WTC11 (cell line): ENCODE data around the gene SNX21. TPM values are rescaled to one million over a fixed set of nuclear protein-coding genes. Genes with fewer than 3 reads are reported as not detected.

Experiments used
- ATAC-seq: fragments of 200-7000 bp; cut with Tn5 transposase; 2 replicates; pipeline ENCODE4 v1.10.0; 2021; ENCODE audit warnings: mild to moderate bottlenecking, moderate library complexity
- CTCF ChIA-PET: fragments of 300-600 bp; sonication (Branson Sonifier 250); formaldehyde crosslinking; loops from one replicate; lab custom pipeline; 2021; ENCODE audit warnings: antibody characterized with exemption; lab: Charles Lee
- POLR2A ChIA-PET: fragments of 350-600 bp; sonication (Branson Sonifier 250); formaldehyde crosslinking; loops from one replicate; lab custom pipeline; 2021; ENCODE audit warnings: antibody characterized with exemption; lab: Charles Lee
- DNase-seq: peaks from one replicate; pipeline ENCODE4 v3.0.0; 2021; ENCODE audit warnings: low spot score
- H3K27ac Mint-ChIP-seq: 2 replicates; pipeline ENCODE4 v1.8.0; 2021; ENCODE audit warnings: mixed read lengths
- H3K27me3 Mint-ChIP-seq: 2 replicates; pipeline ENCODE4 v1.8.0; 2021; ENCODE audit warnings: low read depth, mild to moderate bottlenecking, moderate library complexity, mixed read lengths
- H3K36me3 Mint-ChIP-seq: 2 replicates; pipeline ENCODE4 v1.8.0; 2021; ENCODE audit warnings: mixed read lengths
- H3K4me1 Mint-ChIP-seq: 2 replicates; pipeline ENCODE4 v1.8.0; 2022; ENCODE audit warnings: mixed read lengths
- H3K4me3 Mint-ChIP-seq: 2 replicates; pipeline ENCODE4 v1.8.0; 2021; ENCODE audit warnings: mild to moderate bottlenecking, moderate library complexity, mixed read lengths
- H3K9me3 Mint-ChIP-seq: 2 replicates; pipeline ENCODE4 v1.8.0; 2021; ENCODE audit warnings: mixed read lengths
- ATF6 ChIP-seq: sonication (generic); formaldehyde crosslinking; IDR thresholded peaks from 2 replicates; pipeline ENCODE4 v1.8.1; 2023; ENCODE audit warnings: mild to moderate bottlenecking, missing genetic modification reagents
- CBFB ChIP-seq: sonication (generic); formaldehyde crosslinking; IDR thresholded peaks from 2 replicates; pipeline ENCODE4 v1.8.1; 2022; ENCODE audit warnings: mild to moderate bottlenecking, low read depth, missing genetic modification reagents
- CREB1 ChIP-seq: sonication (generic); formaldehyde crosslinking; IDR thresholded peaks from 2 replicates; pipeline ENCODE4 v1.8.0; 2023; ENCODE audit warnings: mild to moderate bottlenecking, missing genetic modification reagents
- FOXK1 ChIP-seq: sonication (generic); formaldehyde crosslinking; IDR thresholded peaks from 2 replicates; pipeline ENCODE4 v1.8.0; 2022; ENCODE audit warnings: mild to moderate bottlenecking, moderate library complexity, missing genetic modification reagents
- GABPB1 ChIP-seq: sonication (generic); formaldehyde crosslinking; IDR thresholded peaks from 2 replicates; pipeline ENCODE4 v1.8.1; 2023; ENCODE audit warnings: mild to moderate bottlenecking, missing genetic modification reagents
- IRF1 ChIP-seq: sonication (generic); formaldehyde crosslinking; IDR thresholded peaks from 2 replicates; pipeline ENCODE4 v1.8.0; 2023; ENCODE audit warnings: missing genetic modification reagents
- JAZF1 ChIP-seq: fragments of 250-450 bp; sonication (Bioruptor Pico); IDR thresholded peaks from 2 replicates; pipeline ENCODE4 v1.9.0; 2021; ENCODE audit warnings: moderate library complexity, mild to moderate bottlenecking, inconsistent platforms
- KAT7 ChIP-seq: sonication (generic); formaldehyde crosslinking; IDR thresholded peaks from 2 replicates; pipeline ENCODE4 v1.8.1; 2023; ENCODE audit warnings: missing genetic modification reagents, mild to moderate bottlenecking, borderline replicate concordance
- MLX ChIP-seq: sonication (generic); formaldehyde crosslinking; IDR thresholded peaks from 2 replicates; pipeline ENCODE4 v1.8.1; 2023; ENCODE audit warnings: mild to moderate bottlenecking, missing genetic modification reagents, moderate library complexity
- NFATC4 ChIP-seq: fragments of 250-450 bp; sonication (Bioruptor Pico); IDR thresholded peaks from 2 replicates; pipeline ENCODE4 v1.9.0; 2021; ENCODE audit warnings: mild to moderate bottlenecking
- NR3C1 ChIP-seq: sonication (generic); formaldehyde crosslinking; conservative IDR thresholded peaks from 2 replicates; pipeline ENCODE4 v1.8.1; 2023; ENCODE audit warnings: low read depth, mild to moderate bottlenecking, missing genetic modification reagents
- RORB ChIP-seq: fragments of 250-450 bp; sonication (Bioruptor Pico); IDR thresholded peaks from 2 replicates; pipeline ENCODE4 v1.9.0; 2021; ENCODE audit warnings: mild to moderate bottlenecking
- SP1 ChIP-seq: sonication (generic); formaldehyde crosslinking; conservative IDR thresholded peaks from 2 replicates; pipeline ENCODE4 v1.8.1; 2022; ENCODE audit warnings: missing genetic modification reagents
- TEAD4 ChIP-seq: sonication (generic); formaldehyde crosslinking; IDR thresholded peaks from 2 replicates; pipeline ENCODE4 v1.8.0; 2022; ENCODE audit warnings: mild to moderate bottlenecking, missing genetic modification reagents
- USF2 ChIP-seq: sonication (generic); formaldehyde crosslinking; IDR thresholded peaks from 2 replicates; pipeline ENCODE4 v1.8.1; 2023; ENCODE audit warnings: mild to moderate bottlenecking, missing genetic modification reagents, moderate library complexity
- ZNF425 ChIP-seq: fragments of 250-450 bp; sonication (Bioruptor Pico); conservative IDR thresholded peaks from 2 replicates; pipeline ENCODE4 v1.9.0; 2021; ENCODE audit warnings: mild to moderate bottlenecking
- ZNF671 ChIP-seq: fragments of 250-450 bp; sonication (Bioruptor Pico); IDR thresholded peaks from 2 replicates; pipeline ENCODE4 v1.8.0; 2021; ENCODE audit warnings: mild to moderate bottlenecking
- total RNA-seq: library from RNA; stranded (reverse); gene quantifications from 3 replicates; pipeline ENCODE4 v1.2.3, GENCODE V29; 2021
- TF ChIP-seq, protein P1 (sequence below): fragments of 250-450 bp; sonication (Bioruptor Pico); IDR thresholded peaks from 2 replicates; pipeline ENCODE4 v1.9.0; 2021; ENCODE audit warnings: mild to moderate bottlenecking
- TF ChIP-seq, protein P2 (sequence below): fragments of 250-450 bp; sonication (Bioruptor Pico); IDR thresholded peaks from 2 replicates; pipeline ENCODE4 v1.9.0; 2021; ENCODE audit warnings: mild to moderate bottlenecking, borderline replicate concordance
- TF ChIP-seq, protein P3 (sequence below): sonication (generic); formaldehyde crosslinking; conservative IDR thresholded peaks from 2 replicates; pipeline ENCODE4 v1.8.1; 2023; ENCODE audit warnings: mild to moderate bottlenecking, low read depth, missing genetic modification reagents, moderate library complexity

SNX21 gene
- total RNA-seq, 1 experiment from 2014 or later, result 17.9 TPM

DNA sequence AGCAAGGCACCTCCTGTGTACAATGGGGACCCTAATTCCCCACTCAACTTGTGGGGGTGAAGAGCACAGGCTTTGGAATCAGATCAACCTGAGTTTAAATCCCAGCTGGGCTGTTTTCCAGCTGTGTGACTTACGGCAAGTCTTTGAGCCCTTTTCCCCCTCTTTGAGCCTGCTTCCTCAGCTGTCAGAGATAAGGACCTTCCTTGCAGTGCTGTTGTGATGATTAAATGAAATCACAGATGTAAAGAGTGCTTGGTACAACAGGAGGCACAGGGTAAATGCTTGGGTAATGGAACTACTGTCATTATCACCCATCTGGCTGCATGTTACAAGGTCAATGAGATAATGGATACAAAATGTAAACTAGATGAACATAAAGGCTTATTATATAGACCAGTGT lies 3.2 kb downstream of the SNX21 start:
- ATAC-seq (no peak), DNase-seq (no peak)
- ChIA-PET POLR2A (no interaction called here), CTCF (no interaction called here)
- H3K27ac Mint-ChIP-seq, result no peak overlapping the region
- peaks cover 3% of the 10 kb centered on the region; the same call in 1 of the 2 replicates for H3K36me3 Mint-ChIP-seq
- no peaks in the 10 kb centered on the region for H3K27me3 Mint-ChIP-seq
- TF ChIP-seq, protein P1, sequence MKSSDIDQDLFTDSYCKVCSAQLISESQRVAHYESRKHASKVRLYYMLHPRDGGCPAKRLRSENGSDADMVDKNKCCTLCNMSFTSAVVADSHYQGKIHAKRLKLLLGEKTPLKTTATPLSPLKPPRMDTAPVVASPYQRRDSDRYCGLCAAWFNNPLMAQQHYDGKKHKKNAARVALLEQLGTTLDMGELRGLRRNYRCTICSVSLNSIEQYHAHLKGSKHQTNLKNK, result no peak
- TF ChIP-seq JAZF1 (CRISPR knock-in tag) (no peak), USF2 (CRISPR knock-in tag) (no peak), IRF1 (CRISPR knock-in tag) (no peak), NR3C1 (no peak), SP1 (CRISPR knock-in tag) (no peak), TEAD4 (CRISPR knock-in tag) (no peak), MLX (CRISPR knock-in tag) (no peak), NFATC4 (CRISPR knock-in tag) (no peak), RORB (CRISPR knock-in tag) (no peak), CBFB (CRISPR knock-in tag) (no peak), FOXK1 (CRISPR knock-in tag) (no peak), ZNF671 (CRISPR knock-in tag) (no peak), GABPB1 (CRISPR knock-in tag) (no peak), ZNF425 (CRISPR knock-in tag) (no peak), ATF6 (CRISPR knock-in tag) (no peak), KAT7 (CRISPR knock-in tag) (no peak), CREB1 (CRISPR knock-in tag) (no peak)
- TF ChIP-seq, protein P2, sequence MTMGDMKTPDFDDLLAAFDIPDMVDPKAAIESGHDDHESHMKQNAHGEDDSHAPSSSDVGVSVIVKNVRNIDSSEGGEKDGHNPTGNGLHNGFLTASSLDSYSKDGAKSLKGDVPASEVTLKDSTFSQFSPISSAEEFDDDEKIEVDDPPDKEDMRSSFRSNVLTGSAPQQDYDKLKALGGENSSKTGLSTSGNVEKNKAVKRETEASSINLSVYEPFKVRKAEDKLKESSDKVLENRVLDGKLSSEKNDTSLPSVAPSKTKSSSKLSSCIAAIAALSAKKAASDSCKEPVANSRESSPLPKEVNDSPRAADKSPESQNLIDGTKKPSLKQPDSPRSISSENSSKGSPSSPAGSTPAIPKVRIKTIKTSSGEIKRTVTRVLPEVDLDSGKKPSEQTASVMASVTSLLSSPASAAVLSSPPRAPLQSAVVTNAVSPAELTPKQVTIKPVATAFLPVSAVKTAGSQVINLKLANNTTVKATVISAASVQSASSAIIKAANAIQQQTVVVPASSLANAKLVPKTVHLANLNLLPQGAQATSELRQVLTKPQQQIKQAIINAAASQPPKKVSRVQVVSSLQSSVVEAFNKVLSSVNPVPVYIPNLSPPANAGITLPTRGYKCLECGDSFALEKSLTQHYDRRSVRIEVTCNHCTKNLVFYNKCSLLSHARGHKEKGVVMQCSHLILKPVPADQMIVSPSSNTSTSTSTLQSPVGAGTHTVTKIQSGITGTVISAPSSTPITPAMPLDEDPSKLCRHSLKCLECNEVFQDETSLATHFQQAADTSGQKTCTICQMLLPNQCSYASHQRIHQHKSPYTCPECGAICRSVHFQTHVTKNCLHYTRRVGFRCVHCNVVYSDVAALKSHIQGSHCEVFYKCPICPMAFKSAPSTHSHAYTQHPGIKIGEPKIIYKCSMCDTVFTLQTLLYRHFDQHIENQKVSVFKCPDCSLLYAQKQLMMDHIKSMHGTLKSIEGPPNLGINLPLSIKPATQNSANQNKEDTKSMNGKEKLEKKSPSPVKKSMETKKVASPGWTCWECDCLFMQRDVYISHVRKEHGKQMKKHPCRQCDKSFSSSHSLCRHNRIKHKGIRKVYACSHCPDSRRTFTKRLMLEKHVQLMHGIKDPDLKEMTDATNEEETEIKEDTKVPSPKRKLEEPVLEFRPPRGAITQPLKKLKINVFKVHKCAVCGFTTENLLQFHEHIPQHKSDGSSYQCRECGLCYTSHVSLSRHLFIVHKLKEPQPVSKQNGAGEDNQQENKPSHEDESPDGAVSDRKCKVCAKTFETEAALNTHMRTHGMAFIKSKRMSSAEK (CRISPR knock-in tag), result no peak
- TF ChIP-seq, protein P3, sequence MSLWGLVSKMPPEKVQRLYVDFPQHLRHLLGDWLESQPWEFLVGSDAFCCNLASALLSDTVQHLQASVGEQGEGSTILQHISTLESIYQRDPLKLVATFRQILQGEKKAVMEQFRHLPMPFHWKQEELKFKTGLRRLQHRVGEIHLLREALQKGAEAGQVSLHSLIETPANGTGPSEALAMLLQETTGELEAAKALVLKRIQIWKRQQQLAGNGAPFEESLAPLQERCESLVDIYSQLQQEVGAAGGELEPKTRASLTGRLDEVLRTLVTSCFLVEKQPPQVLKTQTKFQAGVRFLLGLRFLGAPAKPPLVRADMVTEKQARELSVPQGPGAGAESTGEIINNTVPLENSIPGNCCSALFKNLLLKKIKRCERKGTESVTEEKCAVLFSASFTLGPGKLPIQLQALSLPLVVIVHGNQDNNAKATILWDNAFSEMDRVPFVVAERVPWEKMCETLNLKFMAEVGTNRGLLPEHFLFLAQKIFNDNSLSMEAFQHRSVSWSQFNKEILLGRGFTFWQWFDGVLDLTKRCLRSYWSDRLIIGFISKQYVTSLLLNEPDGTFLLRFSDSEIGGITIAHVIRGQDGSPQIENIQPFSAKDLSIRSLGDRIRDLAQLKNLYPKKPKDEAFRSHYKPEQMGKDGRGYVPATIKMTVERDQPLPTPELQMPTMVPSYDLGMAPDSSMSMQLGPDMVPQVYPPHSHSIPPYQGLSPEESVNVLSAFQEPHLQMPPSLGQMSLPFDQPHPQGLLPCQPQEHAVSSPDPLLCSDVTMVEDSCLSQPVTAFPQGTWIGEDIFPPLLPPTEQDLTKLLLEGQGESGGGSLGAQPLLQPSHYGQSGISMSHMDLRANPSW (CRISPR knock-in tag), result no peak
- no peak overlapping the region for H3K4me3 Mint-ChIP-seq
- H3K9me3 Mint-ChIP-seq, result no peaks in the 10 kb centered on the region
- H3K4me1 Mint-ChIP-seq, result peaks cover 18% of the 10 kb centered on the region
